OCI-LY7 (cell line): ENCODE data around the gene TOX3. TPM values are rescaled to one million over a fixed set of nuclear protein-coding genes. Genes with fewer than 3 reads are reported as not detected.

Experiments used
- BruUV-seq: library from RNA; stranded (reverse); fragments of 400-500 nt; replicated peaks from 2 replicates; lab custom pipeline; 2021; lab: Mats Ljungman, UMichigan
- CTCF ChIA-PET: fragments of 300-600 bp; sonication (Branson Sonifier 250); formaldehyde crosslinking; loops from one replicate; lab custom pipeline; 2022; ENCODE audit warnings: antibody characterized with exemption; ENCODE audit not compliant: unreplicated experiment; lab: Charles Lee
- POLR2A ChIA-PET: fragments of 300-600 bp; sonication (Branson Sonifier 250); formaldehyde crosslinking; loops from one replicate; lab custom pipeline; 2022; ENCODE audit warnings: antibody characterized with exemption; lab: Charles Lee
- DNase-seq: peaks from one replicate; pipeline ENCODE4 v3.0.0-alpha.2; 2015; ENCODE audit warnings: low spot score
- H2AFZ ChIP-seq: fragments of 200-600 bp; sonication (generic), shearing (Covaris generic); 2 replicates; pipeline ENCODE4 v1.6.1; 2014; ENCODE audit warnings: mild to moderate bottlenecking, antibody characterized with exemption, low read length, moderate library complexity
- H3K27ac ChIP-seq: fragments of 200-600 bp; sonication (generic); 2 replicates; pipeline ENCODE4 v1.5.1; 2014; ENCODE audit warnings: mixed run types, low read depth, mild to moderate bottlenecking, moderate library complexity, low read length, inconsistent platforms; ENCODE audit not compliant: poor library complexity, severe bottlenecking
- H3K36me3 ChIP-seq: fragments of 200-600 bp; sonication (generic); 2 replicates; pipeline ENCODE4 v1.6.1; 2014; ENCODE audit warnings: mild to moderate bottlenecking, antibody characterized with exemption, low read length, moderate library complexity, mixed read lengths; ENCODE audit not compliant: insufficient read depth
- H3K4me1 ChIP-seq: fragments of 200-600 bp; sonication (generic); 2 replicates; pipeline ENCODE4 v1.5.1; 2014; ENCODE audit warnings: mild to moderate bottlenecking, low read length; ENCODE audit not compliant: insufficient read depth, poor library complexity, severe bottlenecking
- H3K4me2 ChIP-seq: fragments of 200-600 bp; sonication (generic); 2 replicates; pipeline ENCODE4 v1.6.1; 2014; ENCODE audit warnings: mild to moderate bottlenecking, low read length
- H3K4me3 ChIP-seq: fragments of 200-600 bp; sonication (generic); 2 replicates; pipeline ENCODE4 v1.5.1; 2014; ENCODE audit warnings: mild to moderate bottlenecking, low read depth, low read length; ENCODE audit not compliant: poor library complexity, severe bottlenecking
- H3K79me2 ChIP-seq: fragments of 200-600 bp; sonication (generic); 2 replicates; pipeline ENCODE4 v1.6.1; 2016; ENCODE audit warnings: low read depth, mild to moderate bottlenecking, low read length, moderate library complexity, mixed read lengths; ENCODE audit not compliant: insufficient read depth
- H3K9me2 ChIP-seq: fragments of 200-600 bp; sonication (generic); 2 replicates; pipeline ENCODE4 v1.6.1; 2016; ENCODE audit warnings: mild to moderate bottlenecking, low read length, mixed read lengths; ENCODE audit not compliant: insufficient read depth
- H3K9me3 ChIP-seq: fragments of 200-600 bp; sonication (generic); 2 replicates; pipeline ENCODE4 v1.6.1; 2014; ENCODE audit warnings: mild to moderate bottlenecking, mixed run types, low read length, mixed read lengths
- H4K20me1 ChIP-seq: fragments of 200-600 bp; sonication (generic); 2 replicates; pipeline ENCODE4 v1.6.1; 2014; ENCODE audit warnings: mild to moderate bottlenecking, antibody characterized with exemption, low read length, moderate library complexity, mixed read lengths; ENCODE audit not compliant: insufficient read depth
- EZH2phosphoT487 ChIP-seq: fragments of 200-600 bp; sonication (generic); IDR thresholded peaks from 2 replicates; pipeline ENCODE4 v1.6.1; 2018; ENCODE audit warnings: low read depth, borderline replicate concordance, mild to moderate bottlenecking, mixed run types, antibody characterized with exemption, low read length, moderate library complexity, mixed read lengths
- intact Hi-C: fragments of 100-400 bp; cut with micrococcal nuclease; formaldehyde crosslinking; loops from one replicate; pipeline ENCODE4 v1.10.0; 2022; ENCODE audit not compliant: unreplicated experiment
- total RNA-seq, 2 experiments: library from RNA; depleted of rRNA in 1 of 2; stranded (reverse); fragments of >200 nt in 1 of 2; shearing (Covaris generic) in 1 of 2; gene quantifications; 2 replicates each; pipeline ENCODE4 v1.2.3, GENCODE V29; 2014 to 2022
- TF ChIP-seq, protein P1 (sequence below): fragments of 200-600 bp; sonication (generic); conservative IDR thresholded peaks from 2 replicates; pipeline ENCODE4 v1.5.1; 2014; ENCODE audit warnings: mild to moderate bottlenecking, antibody characterized with exemption, low read length, moderate library complexity, mixed read lengths

TOX3 gene
- total RNA-seq, 2 experiments from 2014 or later: not detected

DNA sequence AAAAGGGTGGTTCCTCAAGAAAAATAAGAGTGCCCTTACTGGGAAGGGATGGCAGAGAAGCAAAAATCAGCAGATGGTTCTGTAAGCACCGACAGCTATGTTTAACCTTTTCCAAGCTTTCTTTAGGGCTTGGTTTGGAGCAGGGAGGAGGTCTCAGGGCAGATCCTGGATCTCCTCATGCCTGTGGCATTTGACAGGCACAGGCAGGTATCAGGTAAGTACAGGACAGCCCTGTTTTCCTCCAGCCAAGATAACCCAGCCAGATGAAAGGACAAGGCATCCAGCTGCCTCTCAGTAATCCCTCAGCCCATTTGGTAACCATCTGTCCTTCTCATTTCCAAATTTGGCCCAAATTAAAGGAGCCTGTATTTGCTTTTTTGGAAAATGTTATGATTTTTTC, 141.5 kb downstream of the TOX3 start:
- Histone ChIP-seq H3K4me3 (no peak overlapping the region), H3K9me2 (no peaks in the 10 kb centered on the region), H3K4me2 (no peak overlapping the region), H2AFZ (no peak overlapping the region), H3K79me2 (no peaks in the 10 kb centered on the region), H3K4me1 (no peaks in the 10 kb centered on the region), H3K27ac (no peak overlapping the region), H3K9me3 (no peaks in the 10 kb centered on the region), H4K20me1 (no peaks in the 10 kb centered on the region), H3K36me3 (no peaks in the 10 kb centered on the region)
- TF ChIP-seq, protein P1, sequence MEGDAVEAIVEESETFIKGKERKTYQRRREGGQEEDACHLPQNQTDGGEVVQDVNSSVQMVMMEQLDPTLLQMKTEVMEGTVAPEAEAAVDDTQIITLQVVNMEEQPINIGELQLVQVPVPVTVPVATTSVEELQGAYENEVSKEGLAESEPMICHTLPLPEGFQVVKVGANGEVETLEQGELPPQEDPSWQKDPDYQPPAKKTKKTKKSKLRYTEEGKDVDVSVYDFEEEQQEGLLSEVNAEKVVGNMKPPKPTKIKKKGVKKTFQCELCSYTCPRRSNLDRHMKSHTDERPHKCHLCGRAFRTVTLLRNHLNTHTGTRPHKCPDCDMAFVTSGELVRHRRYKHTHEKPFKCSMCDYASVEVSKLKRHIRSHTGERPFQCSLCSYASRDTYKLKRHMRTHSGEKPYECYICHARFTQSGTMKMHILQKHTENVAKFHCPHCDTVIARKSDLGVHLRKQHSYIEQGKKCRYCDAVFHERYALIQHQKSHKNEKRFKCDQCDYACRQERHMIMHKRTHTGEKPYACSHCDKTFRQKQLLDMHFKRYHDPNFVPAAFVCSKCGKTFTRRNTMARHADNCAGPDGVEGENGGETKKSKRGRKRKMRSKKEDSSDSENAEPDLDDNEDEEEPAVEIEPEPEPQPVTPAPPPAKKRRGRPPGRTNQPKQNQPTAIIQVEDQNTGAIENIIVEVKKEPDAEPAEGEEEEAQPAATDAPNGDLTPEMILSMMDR: no peak
- TF ChIP-seq EZH2phosphoT487: no peak
- BruUV-seq: no TSS peak
- POLR2A ChIA-PET: no interaction called here
- intact Hi-C loops: no loop called here
- CTCF ChIA-PET: no interaction called here
- no peak for DNase-seq

DNA sequence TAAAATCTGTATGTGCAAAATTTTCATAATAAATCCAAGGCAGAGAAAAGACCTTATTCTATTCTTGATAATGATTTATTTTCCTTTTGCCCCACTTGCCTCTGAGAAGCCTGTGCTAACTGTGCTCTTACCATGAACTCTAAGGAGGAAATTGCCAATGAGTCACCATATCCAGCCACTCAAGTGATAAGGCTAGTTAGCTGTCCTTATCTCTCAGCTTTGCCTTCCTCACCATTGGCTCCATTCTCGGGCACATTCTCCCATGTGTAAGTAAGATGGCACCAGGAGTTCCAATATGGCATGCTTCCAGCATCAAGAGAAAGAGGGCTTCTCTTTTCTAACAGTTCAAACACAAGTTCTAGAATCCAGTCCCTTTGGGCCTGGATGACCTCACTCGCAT, 142.4 kb downstream of the TOX3 start:
- no peaks in the 10 kb centered on the region for H4K20me1 ChIP-seq
- TF ChIP-seq EZH2phosphoT487: no peak
- TF ChIP-seq, protein P1: no peak
- H3K4me2 ChIP-seq: no peak overlapping the region
- H3K9me2 ChIP-seq: no peaks in the 10 kb centered on the region
- no peak for DNase-seq
- no peak overlapping the region for H3K27ac ChIP-seq
- no TSS peak for BruUV-seq
- H3K9me3 ChIP-seq: no peaks in the 10 kb centered on the region
- H3K4me3 ChIP-seq: no peak overlapping the region
- H2AFZ ChIP-seq: no peak overlapping the region
- H3K79me2 ChIP-seq: no peaks in the 10 kb centered on the region
- intact Hi-C loops: no loop called here
- ChIA-PET POLR2A (no interaction called here), CTCF (no interaction called here)
- H3K36me3 ChIP-seq: no peaks in the 10 kb centered on the region
- no peaks in the 10 kb centered on the region for H3K4me1 ChIP-seq

DNA sequence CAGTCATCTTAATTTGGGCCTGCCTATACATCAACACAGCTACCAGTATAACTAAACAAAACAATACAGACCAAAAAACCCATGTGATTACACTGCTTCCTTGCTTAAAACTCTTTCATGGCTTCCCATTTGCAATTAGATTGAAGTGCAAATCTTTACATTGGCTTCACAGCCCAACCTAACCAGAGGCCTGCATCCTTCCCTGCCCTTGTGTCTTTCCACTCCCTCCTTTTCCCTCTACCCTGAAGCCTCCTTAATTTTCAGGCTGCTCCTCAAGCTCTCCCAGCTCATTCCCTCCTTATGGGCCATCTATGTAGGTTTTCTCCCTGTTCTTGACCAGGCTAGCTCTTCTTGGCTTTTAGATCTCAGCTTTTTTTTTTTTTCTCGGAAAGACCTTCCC, 147.8 kb downstream of the TOX3 start:
- DNase-seq: no peak
- H3K9me2 ChIP-seq: peaks cover 5% of the 10 kb centered on the region; the same call in 1 of the 2 replicates
- H3K4me1 ChIP-seq: no peaks in the 10 kb centered on the region
- no peak overlapping the region for H3K27ac ChIP-seq
- H2AFZ ChIP-seq: no peak overlapping the region
- no peak overlapping the region for H3K4me2 ChIP-seq
- TF ChIP-seq EZH2phosphoT487: no peak
- TF ChIP-seq, protein P1: no peak
- intact Hi-C loops: no loop called here
- H3K36me3 ChIP-seq: no peaks in the 10 kb centered on the region
- H3K4me3 ChIP-seq: no peak overlapping the region
- H3K79me2 ChIP-seq: no peaks in the 10 kb centered on the region
- CTCF ChIA-PET: no interaction called here
- no TSS peak for BruUV-seq
- H3K9me3 ChIP-seq: no peaks in the 10 kb centered on the region
- POLR2A ChIA-PET: interaction anchor here (0.9 kb wide), 1 partner anchor 26 kb away, joined by 3 read pairs; no protein-coding TSS in a partner anchor
- no peaks in the 10 kb centered on the region for H4K20me1 ChIP-seq
